ENCODE measurements around the gene RNF187.
"Not testable (repeated sequence)": the region's sequence is repeated elsewhere in the genome, so short reads cannot be mapped to it uniquely, and the experiment has no call there.

The RNF187 gene

DNA sequence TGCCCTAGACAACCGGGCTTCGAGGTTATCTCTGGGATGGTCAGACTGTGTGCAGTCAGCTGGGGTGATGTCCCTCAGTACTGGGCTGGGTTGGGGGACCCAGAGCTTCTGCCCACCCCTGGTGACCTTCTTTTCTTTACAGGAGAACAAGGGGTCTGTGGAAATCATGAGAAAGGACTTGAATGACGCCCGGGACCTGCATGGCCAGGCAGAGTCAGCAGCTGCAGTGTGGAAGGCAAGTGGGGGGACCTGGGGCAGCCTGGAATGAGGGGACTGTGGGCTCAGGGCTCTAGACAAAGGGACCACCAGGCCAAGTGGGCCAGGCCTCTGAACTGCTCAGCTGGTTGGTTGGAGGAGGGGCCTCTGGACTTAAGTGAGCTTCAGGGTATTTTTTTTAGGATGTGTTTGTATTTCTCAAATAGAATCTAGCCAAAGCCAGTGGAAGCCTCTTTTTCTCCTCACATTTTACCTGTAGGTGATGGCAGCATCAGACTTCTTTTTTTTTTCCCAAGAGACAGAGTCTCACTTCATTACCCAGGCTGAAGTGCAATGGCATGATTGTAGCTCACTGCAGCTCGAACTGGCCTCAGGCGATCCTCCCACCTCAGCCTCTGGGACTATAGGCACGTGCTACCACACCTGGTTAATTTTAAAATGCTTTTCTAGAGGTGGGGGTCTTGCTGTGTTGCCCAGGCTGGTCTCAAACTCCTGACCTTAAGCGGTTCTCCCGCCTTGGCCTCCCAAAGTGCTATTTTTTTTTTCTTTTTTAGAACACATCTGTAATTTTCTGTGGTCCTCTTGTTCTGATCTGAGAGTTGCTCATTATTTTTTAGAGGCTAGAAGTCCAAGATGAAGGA is 1.9 kb downstream of the RNF187 start:
- no peak for DNase-seq

DNA sequence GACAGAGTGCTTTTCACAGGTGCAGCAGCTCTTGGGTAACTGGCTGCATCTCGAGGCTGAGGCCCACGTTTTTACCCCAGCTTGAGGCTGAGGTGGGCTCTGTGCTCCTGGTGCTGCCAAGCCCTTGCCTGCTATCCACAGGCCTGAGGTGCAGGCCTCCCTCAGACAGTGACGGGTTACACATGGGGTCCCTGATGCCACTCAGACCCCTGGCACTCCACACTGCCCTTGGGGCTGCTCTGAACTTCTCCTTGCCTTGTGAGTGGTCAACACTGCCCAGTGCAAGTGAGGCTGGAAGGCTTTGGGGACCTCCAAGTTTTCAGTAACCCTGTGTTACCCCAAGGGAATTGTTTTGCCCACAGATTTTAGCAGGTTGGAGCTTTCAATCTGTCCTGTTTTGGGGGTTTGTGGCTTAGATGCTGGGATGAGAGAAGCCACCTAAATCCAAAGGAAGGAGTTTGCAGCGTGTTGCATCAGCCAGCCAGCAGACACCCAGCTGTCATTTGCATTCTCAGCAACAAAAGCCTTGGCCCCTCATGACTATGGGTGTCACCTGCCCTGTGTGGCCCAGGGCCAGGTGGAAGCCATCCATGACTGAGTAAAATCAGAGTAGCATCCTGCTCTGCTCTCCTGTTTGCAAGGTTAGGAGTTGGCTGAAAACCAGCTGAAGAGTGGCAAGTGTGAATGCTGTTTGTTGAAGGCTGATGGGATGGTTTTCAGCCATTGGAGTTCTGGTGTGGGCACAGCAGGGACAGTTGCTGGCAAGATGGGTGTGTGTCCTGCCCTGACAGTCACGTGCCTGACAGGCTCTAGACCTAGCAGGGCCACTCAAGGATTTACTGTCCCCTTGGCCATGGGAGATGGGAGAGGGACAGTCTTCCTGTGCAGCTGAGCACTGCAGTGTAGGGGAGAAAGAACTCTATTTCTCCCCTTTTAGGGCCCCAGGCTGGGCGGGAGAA is 3.2 kb downstream of the RNF187 start:
- DNase-seq: peak; percentile 96

DNA sequence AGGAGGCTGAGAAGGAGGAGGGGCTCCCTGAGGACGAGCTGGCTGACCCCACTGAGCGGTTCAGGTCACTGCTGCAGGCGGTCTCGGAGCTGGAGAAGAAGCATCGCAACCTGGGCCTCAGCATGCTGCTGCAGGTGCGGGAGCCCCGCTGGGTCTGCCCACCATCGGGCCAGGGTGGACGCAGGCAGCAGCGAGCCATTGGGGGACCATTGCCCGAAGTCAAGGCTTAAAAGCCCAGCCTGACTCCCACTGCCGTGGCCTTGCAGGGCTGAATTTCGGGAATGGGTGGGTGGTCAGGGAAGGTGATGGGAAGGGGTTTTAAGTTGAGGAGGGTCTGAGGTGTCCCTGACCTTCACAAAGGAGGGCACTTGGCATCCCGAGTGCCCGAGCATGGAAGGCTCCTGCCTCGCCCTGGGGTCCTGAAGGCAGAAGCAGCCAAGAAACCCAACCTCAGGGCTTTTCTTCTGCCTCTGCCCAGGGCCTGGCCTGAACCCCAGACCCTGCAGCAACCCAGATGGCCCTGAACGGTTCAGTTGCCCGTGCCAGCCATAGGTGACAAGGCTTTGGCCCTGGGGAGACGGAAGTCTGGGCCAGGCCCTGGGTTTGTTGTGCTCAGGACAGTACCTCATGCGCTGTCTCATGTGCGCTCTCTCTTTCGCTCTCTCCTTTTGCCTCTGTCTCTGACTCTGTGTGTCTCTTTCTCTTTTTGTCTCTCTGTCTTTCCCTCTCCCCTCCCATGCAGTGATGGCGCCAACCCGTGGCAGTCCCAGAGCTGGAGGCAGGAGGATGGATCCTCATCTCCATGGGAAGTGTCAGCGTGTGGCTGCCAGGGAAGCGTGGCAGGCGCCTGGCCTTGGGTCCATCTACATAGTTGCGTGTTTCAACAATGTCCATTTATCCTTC is 6.2 kb downstream of the RNF187 start:
- DNase-seq: no peak

DNA sequence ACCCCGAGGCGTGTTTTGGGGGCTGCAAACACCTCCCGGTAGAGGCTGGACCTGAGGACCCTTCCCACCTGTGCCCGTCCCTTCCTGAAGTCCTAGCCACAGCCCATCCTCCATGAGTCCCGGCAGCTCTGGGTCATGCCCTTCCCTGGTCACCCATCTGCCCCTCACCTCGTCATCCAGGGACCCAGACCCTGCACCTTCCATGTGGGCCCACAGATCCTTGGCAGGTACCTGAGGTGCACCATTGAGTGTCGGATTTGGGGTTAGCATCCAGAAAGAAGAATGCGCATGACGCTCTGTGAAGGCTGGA is 6.8 kb downstream of the RNF187 start:
- no peak for DNase-seq

DNA sequence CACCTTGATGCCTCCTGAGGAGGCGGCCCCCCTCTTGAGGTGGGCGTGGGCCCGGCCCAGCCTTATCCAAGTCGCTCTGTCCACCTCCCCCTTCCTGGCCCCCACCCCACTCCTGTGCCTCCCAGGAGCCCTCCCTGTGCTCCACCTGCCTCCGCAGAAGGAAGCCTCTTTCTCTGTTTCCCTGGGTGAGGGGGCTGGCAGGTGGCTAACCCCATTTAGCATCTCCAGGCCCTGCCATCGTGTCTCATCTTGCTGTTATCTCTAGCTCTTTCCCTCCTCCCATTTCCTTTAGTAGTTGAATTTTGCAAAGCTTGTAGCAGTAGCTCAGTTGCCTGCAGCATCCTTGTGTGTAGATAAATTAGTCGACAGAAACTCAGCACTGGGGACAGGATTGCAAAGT is 7.2 kb downstream of the RNF187 start:
- no peak for DNase-seq

DNA sequence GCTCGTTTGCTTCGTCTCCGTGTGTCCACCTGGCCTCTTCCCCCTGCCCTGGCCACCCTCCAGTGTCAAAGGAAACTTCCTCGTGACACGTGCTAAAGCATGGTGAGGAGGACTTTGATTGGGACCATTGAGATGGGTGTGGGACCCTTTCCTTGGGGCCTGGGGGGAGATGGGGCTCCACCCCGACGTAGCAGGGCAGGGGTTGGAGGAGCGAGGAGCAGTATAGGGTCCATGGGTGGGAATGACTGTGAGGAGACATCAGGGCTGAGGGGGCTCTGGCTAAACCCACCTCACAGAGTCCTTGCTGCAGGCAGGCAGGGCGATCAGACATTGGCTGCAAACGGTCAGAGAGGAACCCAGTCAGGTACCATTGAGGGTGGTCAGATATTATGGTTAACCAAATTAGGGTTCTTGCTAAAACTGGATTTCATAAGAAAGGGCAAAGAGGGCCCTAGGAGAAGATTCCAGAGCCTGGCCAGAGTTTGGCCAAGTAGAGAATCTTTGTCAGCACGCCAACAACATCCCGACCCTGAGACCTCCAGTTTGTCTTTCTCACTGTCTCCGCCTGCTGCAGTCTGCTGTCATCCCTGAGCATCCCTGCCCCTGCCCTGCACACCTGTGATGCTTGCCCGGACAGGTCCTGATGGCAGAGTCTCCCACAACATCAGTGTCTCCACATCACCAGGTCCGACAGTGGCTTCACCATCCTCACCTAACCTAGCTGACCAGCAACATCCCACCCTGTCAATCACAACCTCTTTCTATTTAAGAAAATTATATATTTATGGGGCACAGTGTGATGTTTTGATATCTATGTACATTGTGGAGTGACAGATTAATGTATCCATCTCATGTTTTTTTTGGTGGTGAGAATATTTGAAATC is 8.0 kb downstream of the RNF187 start:
- no peak for DNase-seq

DNA sequence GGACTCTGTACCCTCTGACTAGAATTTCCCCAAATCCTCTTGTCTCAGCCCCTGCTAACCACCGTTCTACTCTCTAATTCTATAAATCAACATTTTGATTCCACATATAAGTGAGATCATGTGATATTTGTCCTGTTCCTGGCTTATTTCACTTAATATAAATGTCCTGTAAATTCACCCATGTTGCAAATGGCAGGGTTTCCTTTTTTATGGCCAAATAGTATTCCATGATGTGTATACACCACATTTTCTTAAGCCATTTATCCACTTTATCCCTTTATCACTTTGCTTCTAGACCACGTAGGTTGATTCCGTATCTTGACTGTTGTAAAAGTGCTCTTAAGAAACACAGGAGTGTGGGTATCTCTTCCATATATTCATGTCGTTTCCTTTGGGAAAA is 8.9 kb downstream of the RNF187 start:
- no peak for DNase-seq

DNA sequence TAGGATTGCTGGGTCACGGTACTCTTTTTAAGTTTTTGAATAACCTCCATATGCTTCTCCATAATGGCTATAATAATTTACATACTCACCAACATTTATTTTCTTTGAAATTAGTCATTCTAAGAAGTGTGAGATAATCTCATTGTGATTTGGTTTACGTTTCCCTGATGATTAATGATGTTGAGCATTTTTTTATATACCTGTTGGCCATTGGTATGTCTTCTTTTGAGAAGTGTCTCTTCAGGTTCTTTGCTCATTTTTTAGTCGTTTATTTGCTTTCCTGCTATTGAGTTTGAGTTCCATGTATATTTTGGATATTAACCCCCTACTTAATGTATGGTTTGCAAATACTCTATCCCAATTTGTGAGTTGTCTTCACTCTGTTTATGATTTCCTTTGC is 9.3 kb downstream of the RNF187 start:
- no peak for DNase-seq

DNA sequence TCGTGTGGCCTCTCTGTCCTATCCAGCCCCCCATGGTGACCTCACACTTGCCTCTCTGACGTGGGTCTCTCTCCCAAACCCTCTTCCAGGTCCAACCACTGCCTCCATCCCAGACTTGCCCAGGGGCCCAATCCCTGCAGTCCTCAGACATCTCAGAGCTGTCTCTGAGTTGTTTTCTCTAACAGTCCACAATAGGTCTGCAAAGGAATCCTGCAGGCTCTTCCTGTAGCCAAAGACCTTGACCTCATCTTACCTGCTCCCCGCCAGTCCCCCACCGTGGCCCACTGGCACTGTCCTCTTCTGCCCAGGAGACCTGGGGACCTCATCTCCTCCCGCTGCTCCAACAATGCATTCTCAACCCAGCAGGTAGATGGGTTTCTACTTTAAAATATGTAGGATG is 10.0 kb downstream of the RNF187 start:
- no peak for DNase-seq

DNA sequence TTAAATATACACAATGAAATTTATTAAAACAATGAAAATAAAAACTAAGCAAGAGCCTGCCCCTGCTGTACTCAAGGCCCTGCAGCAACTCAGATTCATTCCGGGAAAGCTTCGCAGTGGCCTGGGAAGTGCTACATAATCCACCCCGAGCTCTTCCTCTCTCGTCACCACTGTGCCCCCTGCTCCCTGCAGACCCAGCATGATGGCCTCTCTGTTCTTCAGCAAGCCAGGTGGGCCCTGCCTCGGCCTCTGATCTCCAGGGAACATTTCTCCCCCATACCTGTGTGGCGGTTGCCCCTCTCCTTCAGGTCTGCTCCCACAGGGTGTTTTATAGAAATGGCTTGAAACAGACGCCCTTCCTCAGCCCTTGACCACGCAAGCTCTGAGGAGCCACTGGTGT is 10.6 kb downstream of the RNF187 start:
- DNase-seq: no peak

DNA sequence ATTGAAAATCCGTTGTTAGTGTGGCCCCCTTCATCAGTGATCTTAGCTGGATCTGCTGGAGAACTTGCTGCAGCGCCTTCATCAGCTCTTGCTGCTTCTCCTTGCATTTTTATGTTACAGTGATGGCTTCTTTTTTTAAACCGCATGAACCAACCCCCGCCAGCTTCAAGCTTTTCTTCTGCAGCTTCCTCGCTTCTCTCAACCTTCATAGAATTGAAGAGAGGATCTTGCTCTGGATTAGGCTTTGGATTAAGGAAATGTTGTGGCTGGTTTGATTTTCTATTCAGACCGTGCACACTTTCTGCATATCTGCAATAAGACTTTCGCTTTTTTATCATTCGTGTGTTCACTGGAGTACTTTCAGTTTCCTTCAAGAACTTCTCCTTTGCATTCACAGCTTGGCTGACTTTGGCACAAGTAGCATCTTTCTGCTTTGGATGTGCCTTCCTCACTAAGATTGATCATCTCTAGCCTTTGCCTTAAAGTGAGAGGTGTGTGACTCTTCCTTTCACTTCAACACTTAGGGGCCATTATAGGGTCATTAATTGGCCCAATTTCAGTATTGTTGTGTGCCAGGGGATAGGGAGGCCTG is 13.1 kb downstream of the RNF187 start:
- no peak for DNase-seq

DNA sequence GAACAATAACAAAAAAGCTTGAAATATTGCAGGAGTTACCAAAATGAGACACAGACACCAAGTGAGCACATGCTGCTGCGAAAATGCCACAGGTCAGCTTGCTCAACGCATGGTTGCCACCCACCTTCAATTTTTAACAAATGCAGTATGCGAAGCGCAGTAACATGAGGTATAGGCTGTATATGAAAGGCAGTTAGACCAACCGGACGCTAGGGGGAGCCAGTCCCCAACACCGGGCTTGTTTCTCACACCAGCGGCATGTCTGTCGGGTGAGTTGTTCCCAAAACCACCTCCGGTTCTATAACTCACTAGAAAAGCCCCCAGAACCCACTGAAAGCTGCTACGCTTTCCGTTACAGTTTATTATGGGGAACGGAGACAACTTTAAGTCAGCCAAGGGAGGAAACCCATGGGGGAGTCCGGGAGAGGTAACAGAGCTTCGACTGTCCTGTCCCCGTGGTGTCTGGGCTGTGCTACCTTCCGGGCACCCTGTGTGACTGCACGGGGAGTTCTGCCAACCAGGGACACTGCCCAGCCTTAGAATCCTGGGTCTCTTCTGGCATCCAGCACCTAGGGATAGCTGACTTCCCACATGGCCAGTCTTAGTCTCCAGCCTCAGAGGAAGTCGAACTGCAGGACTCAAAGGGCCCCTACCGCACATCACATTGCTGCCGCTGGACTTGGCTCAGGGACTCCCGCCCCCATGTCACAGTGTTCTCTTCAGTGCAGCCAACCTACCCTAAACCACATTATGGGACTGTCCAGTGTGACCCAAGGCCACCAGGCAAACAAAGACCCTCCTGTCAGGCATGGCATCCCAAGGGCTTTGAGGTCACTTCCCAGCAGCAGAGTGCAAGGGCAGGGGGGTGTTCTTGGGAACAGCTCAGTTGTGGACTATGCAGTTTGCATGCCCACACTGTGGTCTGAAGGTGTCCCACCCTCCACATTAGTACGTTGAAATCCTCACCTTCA is 14.0 kb downstream of the RNF187 start:
- peak; percentile 72 for DNase-seq

DNA sequence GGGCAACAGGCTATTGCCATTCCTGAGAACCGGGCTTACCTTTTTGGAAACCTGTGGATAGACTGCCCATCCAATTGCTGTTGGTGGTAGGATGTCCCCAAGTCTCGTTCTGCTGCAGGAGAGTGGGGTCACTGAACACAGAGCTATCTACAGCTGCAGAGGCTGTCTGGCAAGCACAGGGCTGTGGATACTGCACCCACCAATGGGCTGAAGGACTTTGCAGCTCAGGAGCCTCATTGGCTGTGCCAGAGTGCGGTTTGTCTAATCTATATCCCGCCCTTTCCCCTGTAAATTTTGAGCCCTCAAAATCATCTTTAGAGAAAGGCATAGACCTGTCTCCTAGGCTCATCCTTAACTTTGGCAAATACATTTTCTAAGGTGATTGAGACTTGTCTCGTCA is 15.3 kb downstream of the RNF187 start:
- no peak for DNase-seq

DNA sequence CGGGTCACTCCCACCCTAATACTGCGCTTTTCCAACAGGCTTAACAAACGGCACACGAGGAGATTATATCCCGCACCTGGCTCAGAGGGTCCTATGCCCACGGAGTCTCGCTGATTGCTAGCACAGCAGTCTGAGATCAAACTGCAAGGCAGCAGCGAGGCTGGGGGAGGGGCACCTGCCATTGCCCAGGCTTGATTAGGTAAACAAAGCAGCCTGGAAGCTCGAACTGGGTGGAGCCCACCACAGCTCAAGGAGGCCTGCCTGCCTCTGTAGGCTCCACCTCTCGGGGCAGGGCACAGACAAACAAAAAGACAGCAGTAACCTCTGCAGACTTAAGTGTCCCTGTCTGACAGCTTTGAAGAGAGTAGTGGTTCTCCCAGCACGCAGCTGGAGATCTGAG is 18.8 kb downstream of the RNF187 start:
- not testable (repeated sequence) for DNase-seq

DNA sequence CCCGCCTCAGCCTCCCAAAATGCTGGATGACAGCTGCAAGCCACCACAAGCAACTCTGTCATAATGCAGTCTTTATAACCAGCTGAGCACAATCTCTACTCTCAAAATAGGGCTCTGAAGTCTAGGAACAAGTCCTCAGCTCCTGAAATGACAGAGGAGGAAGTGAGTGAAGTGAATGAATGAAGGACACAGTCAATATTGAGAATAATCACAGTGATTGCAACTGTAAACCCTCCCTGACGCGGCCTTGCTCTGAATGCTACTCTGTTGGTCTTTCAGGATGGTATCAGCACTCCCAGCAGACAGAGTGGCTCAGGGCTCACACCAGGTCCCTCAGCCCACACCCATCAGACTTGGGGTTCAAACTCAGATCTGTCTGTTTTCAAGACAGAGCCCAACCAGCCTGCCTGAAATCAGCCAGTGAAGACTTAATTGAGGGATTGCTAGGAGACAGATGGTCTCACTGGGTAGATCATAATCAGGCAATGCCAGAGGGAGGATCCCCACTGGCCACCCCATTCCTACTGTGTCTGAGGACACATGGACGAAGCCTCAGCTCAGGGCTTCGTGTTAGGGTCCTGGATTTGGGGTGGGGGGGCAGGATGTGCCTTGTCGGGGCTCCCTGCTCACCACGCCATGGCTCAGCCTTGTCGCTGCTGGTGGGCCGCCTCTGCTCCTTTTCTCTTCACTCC is 20.9 kb downstream of the RNF187 start:
- no peak for DNase-seq

DNA sequence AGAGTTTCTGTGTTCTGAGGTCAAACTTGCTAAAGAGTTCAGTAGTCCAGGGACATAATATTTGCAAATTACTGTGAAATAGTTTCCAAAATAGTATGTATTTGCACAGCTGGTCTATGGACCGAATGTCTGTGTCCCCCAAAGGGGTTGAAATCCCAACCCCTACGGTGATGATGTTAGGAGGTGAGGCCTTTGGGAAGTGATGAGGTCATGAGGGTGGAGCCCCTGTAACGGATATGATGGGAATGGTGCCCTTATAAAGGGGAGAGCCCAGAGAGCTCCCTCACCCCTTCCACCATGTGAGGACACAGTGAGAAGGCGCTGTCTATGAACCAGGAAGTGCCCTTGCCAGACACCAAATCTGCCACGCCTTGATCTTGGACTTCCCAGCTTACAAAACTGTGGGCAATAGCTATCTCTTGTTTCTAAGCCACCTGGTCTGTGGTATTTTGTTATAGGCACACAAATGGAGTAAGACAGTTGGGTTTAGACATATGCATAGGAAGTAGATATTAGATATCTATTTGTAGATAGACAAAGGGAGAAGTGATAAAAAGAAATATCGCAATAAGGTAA is 21.7 kb downstream of the RNF187 start:
- no peak for DNase-seq

DNA sequence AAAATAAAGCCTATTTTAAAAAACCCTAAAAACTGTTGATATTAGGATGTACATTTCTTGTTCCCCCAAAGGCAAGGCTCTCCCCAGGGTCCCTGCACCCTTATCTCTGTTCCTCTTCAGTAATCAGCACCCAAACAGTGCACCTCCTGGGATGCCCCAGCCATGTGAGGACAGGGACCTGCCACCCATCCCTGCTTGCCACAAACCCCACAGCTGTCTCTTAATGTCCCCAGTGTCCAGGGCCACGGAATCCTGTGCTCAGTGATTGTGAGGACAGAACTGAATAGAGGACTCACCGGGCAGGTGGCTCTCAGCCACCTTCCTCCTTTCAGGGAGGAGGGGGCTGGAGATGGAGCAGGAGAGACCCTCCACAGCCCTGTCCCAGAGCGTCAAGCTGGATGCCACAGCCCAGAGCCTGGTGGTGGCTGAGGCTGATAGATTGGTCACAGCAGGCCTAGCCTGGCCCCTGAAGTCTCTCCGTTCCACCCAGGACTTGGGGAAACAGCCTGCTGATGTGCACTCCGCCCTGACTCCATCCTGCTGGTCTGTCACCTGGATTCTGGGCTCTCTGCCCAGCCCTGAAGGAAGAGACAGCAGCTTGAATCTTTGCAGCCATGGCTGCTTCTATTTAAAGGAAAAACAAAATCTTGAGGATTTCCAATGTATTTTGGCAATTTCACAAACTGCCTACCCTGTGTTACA is 23.1 kb downstream of the RNF187 start:
- no peak for DNase-seq

DNA sequence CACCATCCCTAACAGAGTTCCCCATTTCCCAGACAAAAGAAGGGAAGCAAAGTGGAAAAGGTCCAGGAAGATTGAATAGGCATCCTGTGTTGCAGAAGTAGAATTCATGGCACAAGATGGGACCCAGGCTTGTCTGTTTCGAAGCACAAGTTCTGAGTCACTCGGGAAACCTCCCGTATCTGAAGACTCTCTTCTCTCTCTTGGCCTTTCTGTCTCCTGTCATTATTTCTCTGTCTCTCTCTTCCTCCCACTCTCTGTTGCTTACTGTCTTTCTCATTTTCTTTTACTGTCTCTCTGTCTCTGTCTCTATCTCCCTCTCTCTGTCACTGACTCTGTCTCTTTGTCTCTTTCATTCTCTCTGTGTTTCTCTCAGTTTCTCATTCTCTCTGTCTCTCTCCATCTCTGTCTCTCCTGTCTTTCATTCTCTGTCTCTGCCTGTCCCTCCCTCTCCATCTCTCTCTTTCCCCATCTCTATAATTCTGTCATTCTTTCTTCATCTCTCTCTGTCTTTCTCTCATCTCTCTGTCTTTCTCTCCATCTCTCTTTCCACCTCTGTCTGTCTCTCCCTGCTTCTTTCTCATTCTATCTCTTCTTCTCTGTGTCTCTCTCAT is 23.7 kb downstream of the RNF187 start:
- DNase-seq: no peak
